ENCODE measurements around the gene FAM131A.

Gene FAM131A

DNA sequence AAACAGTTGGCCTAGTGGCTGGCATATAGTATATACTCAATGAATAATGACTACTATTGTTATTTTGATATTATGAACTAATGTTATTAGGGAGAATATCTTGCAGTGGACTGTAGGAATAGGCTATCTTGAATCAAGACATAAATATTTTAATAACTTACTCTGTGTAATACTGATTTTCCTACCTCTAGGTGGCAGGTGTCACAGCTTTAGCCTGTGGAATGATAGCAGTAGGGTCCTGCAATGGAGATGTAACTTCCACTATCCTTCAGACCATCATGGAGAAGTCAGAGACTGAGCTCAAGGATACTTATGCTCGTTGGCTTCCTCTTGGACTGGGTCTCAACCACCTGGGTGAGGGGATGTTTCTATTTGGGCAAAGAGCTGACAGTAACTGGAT lies 31.8 kb upstream of the FAM131A start:
- WGBS: 90% methylated on average over 1 of the region's 1 CpG
- Histone ChIP-seq H3K36me3 (ENCODE audit: insufficient read depth, low read length) (peaks cover 83% of the 10 kb centered on the region), H3K27me3 (ENCODE audit: insufficient read depth, low read length) (no peaks in the 10 kb centered on the region), H3K9ac (ENCODE audit: low read depth, low read length) (no peak overlapping the region), H3K4me3 (ENCODE audit: low read length) (no peak overlapping the region), H3K4me1 (ENCODE audit: insufficient read depth, low read length) (no peaks in the 10 kb centered on the region), H3K9me3 (ENCODE audit: insufficient read depth, low read depth, low read length) (no peaks in the 10 kb centered on the region), H3K27ac (ENCODE audit: low read depth, low read length) (no peak overlapping the region)

DNA sequence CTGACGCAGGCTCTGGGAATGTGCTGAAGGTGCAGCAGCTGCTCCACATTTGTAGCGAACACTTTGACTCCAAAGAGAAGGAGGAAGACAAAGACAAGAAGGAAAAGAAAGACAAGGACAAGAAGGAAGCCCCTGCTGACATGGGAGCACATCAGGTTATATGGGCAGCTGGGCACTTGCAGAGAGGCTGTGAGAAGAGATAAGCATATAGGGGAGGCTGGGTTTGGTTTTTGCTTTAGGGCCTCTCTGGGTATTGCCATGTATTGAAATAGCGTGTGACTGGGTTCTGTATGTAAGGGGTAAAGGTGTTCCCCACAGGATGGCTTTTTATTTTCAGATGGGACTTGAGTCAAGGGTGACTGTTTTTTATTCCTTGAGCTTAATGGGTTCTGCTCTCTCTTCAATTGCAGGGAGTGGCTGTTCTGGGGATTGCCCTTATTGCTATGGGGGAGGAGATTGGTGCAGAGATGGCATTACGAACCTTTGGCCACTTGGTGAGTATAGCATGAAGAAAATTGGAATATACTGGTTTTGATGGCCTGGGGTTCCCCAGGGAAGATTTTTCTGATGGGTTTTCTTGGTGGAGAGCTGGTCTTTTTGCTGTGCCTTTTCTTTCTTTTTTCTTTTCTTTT lies 30.9 kb upstream of the FAM131A start:
- Histone ChIP-seq H3K27me3 (ENCODE audit: insufficient read depth, low read length) (no peaks in the 10 kb centered on the region), H3K36me3 (ENCODE audit: insufficient read depth, low read length) (peaks cover 75% of the 10 kb centered on the region)

DNA sequence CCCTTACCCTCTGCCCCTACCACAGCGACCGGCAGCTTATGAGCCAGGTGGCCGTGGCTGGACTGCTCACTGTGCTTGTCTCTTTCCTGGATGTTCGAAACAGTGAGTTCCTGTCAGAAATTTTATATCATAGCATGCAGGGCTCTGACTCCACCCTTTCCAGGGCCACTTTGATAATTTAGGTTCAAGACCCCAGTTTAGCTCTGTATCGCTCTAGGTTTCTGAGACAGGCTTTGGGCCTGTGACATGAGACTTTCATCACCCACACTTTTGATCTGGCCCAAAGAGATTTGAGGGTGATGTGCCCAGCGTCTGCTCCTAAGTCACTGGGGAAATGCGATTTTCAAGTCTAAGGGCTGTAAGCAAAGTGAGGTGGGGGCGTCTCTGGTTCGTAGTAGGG lies 29.5 kb upstream of the FAM131A start:
- Histone ChIP-seq H3K4me1 (ENCODE audit: insufficient read depth, low read length) (no peaks in the 10 kb centered on the region), H3K36me3 (ENCODE audit: insufficient read depth, low read length) (peaks cover 61% of the 10 kb centered on the region), H3K27ac (ENCODE audit: low read depth, low read length) (no peak overlapping the region), H3K4me3 (ENCODE audit: low read length) (no peak overlapping the region), H3K27me3 (ENCODE audit: insufficient read depth, low read length) (no peaks in the 10 kb centered on the region), H3K9ac (ENCODE audit: low read depth, low read length) (no peak overlapping the region), H3K9me3 (ENCODE audit: insufficient read depth, low read depth, low read length) (no peaks in the 10 kb centered on the region)
- WGBS: 95% methylated on average over 9 of the region's 9 CpGs

More for the DNA sequence above, 30.9 kb upstream of the FAM131A start:
- Histone ChIP-seq H3K4me3 (ENCODE audit: low read length) (no peak overlapping the region), H3K9ac (ENCODE audit: low read depth, low read length) (no peak overlapping the region), H3K27ac (ENCODE audit: low read depth, low read length) (no peak overlapping the region), H3K4me1 (ENCODE audit: insufficient read depth, low read length) (no peaks in the 10 kb centered on the region), H3K9me3 (ENCODE audit: insufficient read depth, low read depth, low read length) (no peaks in the 10 kb centered on the region)
- 96% methylated on average over 4 of the region's 4 CpGs for WGBS

DNA sequence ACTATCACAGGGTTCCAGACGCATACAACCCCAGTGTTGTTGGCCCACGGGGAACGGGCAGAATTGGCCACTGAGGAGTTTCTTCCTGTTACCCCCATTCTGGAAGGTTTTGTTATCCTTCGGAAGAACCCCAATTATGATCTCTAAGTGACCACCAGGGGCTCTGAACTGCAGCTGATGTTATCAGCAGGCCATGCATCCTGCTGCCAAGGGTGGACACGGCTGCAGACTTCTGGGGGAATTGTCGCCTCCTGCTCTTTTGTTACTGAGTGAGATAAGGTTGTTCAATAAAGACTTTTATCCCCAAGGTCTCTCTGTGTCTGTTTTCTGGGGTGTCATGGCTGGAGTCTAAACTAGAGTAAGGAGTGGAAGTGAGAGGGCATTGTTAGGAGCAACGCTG lies 28.7 kb upstream of the FAM131A start:
- Histone ChIP-seq H3K9ac (ENCODE audit: low read depth, low read length) (no peak overlapping the region), H3K27ac (ENCODE audit: low read depth, low read length) (no peak overlapping the region), H3K9me3 (ENCODE audit: insufficient read depth, low read depth, low read length) (no peaks in the 10 kb centered on the region), H3K36me3 (ENCODE audit: insufficient read depth, low read length) (peaks cover 53% of the 10 kb centered on the region), H3K27me3 (ENCODE audit: insufficient read depth, low read length) (no peaks in the 10 kb centered on the region), H3K4me3 (ENCODE audit: low read length) (no peak overlapping the region), H3K4me1 (ENCODE audit: insufficient read depth, low read length) (no peaks in the 10 kb centered on the region)
- 93% methylated on average over 7 of the region's 7 CpGs for WGBS

DNA sequence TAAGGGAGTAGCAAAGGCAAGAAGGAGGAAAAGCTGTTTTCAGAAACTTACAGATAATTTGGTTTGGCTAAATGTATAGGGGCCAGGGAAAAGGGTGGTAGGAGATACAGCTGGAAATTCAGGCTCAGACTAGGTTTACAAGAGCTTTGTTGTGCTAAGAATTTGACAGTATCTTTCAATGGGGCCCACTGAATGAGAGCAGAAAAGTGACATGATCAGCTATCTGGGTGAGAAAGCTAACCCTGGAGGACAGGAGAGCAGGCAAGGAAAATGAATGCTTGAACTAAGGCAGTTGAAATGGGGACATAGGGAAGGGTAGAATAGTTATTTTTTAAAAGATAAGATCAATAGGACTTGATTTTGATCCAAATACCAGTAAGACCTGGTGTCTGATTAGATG lies 25.8 kb upstream of the FAM131A start:
- H3K9ac ChIP-seq (ENCODE audit: low read depth, low read length): no peak overlapping the region
- H3K27ac ChIP-seq (ENCODE audit: low read depth, low read length): no peak overlapping the region
- H3K27me3 ChIP-seq (ENCODE audit: insufficient read depth, low read length): no peaks in the 10 kb centered on the region
- peaks cover 5% of the 10 kb centered on the region; the same call in 1 of the 2 replicates for H3K4me1 ChIP-seq (ENCODE audit: insufficient read depth, low read length)
- H3K9me3 ChIP-seq (ENCODE audit: insufficient read depth, low read depth, low read length): no peaks in the 10 kb centered on the region
- H3K4me3 ChIP-seq (ENCODE audit: low read length): no peak overlapping the region
- peaks cover 31% of the 10 kb centered on the region for H3K36me3 ChIP-seq (ENCODE audit: insufficient read depth, low read length)

DNA sequence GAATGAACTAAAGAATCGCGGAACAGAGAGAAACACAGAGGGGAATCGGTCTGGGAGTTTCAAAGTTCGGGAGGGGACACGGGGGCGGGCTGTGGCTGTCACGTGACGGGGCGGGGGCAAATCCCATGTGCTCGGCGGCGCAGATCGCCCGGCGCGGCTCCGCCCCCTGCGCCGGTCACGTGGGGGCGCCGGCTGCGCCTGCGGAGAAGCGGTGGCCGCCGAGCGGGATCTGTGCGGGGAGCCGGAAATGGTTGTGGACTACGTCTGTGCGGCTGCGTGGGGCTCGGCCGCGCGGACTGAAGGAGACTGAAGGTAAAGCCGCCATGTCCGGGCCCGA lies 23.1 kb upstream of the FAM131A start, which contains the start of gene EIF4G1:
EIF4G1 (plus strand) TSS at position 244 of the 337 bp plus-strand sequence. CDS start 1,191 bp downstream, outside the sequence.
- WGBS: under 1% methylated on average over 37 of the region's 40 CpGs
- Histone ChIP-seq H3K27ac (ENCODE audit: low read depth, low read length) (peak within 1 kb of the TSS; percentile 93), H3K9ac (ENCODE audit: low read depth, low read length) (peak within 1 kb of the TSS; percentile 98), H3K4me3 (ENCODE audit: low read length) (peak within 1 kb of the TSS; percentile 67), H3K4me1 (ENCODE audit: insufficient read depth, low read length) (peaks cover 8% of the 10 kb centered on the region; the same call in 1 of the 2 replicates), H3K36me3 (ENCODE audit: insufficient read depth, low read length) (peaks cover 31% of the 10 kb centered on the region), H3K9me3 (ENCODE audit: insufficient read depth, low read depth, low read length) (no peaks in the 10 kb centered on the region), H3K27me3 (ENCODE audit: insufficient read depth, low read length) (no peaks in the 10 kb centered on the region)

DNA sequence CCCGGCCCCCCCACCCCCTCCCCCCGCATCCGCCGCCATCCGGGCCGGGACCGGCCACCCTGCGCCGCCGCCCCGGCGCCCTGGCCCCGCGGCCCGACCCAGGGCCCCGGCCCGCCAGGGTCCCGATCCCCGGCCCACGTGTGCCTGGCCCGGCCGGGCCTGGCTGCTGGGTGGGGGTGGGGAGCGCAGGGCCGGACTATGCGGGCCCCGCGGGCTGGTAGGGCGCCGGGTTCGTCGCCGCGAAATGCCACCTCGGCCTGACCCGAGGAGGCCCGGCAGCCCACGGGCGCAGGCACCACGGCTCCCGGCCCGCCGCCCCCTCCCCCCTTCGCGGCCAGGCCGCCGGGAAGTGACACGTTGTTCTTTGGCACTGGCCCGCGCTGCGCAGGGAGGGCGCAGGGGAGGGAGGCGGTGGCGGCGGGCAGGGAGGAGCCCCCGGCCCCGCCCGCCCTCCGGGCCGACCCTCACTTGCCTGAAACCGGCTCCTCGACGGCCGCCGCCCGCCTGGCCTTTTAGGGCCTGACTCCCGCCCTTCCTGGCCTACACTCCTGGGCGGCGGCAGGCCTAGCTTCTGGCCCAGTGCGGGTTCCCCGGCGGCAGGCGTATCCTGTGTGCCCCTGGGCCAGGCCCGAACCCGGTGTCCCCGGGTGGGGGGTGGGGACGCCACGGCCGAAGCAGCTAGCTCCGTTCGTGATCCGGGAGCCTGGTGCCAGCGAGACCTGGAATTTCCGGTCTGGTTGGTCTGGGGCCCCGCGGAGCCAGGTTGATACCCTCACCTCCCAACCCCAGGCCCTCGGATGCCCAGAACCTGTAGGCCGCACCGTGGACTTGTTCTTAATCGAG lies 22.5 kb upstream of the FAM131A start:
- Histone ChIP-seq H3K36me3 (ENCODE audit: insufficient read depth, low read length) (peaks cover 37% of the 10 kb centered on the region), H3K27ac (ENCODE audit: low read depth, low read length) (peak overlapping the region; percentile 93), H3K9me3 (ENCODE audit: insufficient read depth, low read depth, low read length) (no peaks in the 10 kb centered on the region), H3K4me3 (ENCODE audit: low read length) (peak overlapping the region; percentile 67), H3K4me1 (ENCODE audit: insufficient read depth, low read length) (peaks cover 8% of the 10 kb centered on the region; the same call in 1 of the 2 replicates), H3K9ac (ENCODE audit: low read depth, low read length) (peak overlapping the region; percentile 98), H3K27me3 (ENCODE audit: insufficient read depth, low read length) (no peaks in the 10 kb centered on the region)
- under 1% methylated on average over 86 of the region's 89 CpGs for WGBS

DNA sequence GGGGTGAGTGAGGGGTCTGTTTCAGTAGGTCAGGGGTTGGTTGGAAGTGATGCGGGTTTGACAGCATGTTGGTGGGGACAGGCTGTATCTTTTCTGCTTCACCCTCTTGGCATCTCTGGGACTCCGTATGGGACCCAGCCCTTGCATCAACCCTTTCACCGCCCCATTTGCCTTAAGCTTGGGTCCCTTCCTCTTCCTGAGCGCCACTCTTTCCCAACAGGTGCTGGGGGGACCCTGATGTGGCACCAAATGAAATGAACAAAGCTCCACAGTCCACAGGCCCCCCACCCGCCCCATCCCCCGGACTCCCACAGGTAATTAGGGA lies 21.9 kb upstream of the FAM131A start:
- H3K36me3 ChIP-seq (ENCODE audit: insufficient read depth, low read length): peaks cover 42% of the 10 kb centered on the region
- H3K9ac ChIP-seq (ENCODE audit: low read depth, low read length): peak overlapping the region; percentile 98
- peaks cover 8% of the 10 kb centered on the region; the same call in 1 of the 2 replicates for H3K4me1 ChIP-seq (ENCODE audit: insufficient read depth, low read length)
- WGBS: 3% methylated on average over 4 of the region's 6 CpGs
- H3K9me3 ChIP-seq (ENCODE audit: insufficient read depth, low read depth, low read length): no peaks in the 10 kb centered on the region
- peak overlapping the region; percentile 93; the same call in 1 of the 2 replicates for H3K27ac ChIP-seq (ENCODE audit: low read depth, low read length)
- H3K4me3 ChIP-seq (ENCODE audit: low read length): peak overlapping the region; percentile 67
- no peaks in the 10 kb centered on the region for H3K27me3 ChIP-seq (ENCODE audit: insufficient read depth, low read length)

DNA sequence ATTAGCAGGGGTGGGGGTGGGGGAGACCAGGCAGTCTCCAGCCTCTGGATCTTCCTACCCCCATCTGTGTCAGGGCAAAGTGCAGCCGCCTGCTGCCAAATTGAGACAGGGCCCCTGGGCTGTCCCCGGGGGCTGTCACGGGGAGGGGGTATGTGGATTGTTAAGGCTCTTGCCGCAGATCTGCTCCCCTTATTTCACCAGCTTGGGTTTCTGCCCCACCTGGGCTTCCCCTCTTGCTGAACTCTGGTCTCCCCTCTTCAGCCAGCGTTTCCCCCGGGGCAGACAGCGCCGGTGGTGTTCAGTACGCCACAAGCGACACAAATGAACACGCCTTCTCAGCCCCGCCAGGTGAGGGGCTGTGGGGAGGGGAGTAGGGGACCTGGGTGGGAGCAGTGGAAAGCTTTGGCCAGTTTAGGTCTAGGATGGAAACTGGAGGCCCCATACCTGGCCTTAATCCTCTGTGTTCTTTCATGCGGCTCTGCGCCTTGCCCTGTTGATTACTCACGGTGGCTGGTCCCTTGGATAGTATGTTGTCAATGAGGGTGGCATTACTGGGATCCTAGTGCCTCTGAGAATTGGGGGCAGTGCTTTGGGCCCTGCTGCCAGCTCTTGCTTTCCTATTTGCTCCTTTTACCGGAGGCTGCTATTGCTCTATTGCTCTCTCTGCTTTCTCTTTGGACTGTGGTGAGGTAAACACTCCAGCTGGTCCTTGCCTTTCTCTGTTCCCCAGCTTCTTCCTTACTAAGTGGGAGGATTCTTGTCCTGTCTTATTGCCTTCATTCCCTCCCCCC lies 21.3 kb upstream of the FAM131A start:
- Histone ChIP-seq H3K4me1 (ENCODE audit: insufficient read depth, low read length) (peaks cover 8% of the 10 kb centered on the region; the same call in 1 of the 2 replicates), H3K36me3 (ENCODE audit: insufficient read depth, low read length) (peaks cover 47% of the 10 kb centered on the region), H3K4me3 (ENCODE audit: low read length) (peak overlapping the region; percentile 67), H3K27me3 (ENCODE audit: insufficient read depth, low read length) (no peaks in the 10 kb centered on the region), H3K9me3 (ENCODE audit: insufficient read depth, low read depth, low read length) (no peaks in the 10 kb centered on the region), H3K9ac (ENCODE audit: low read depth, low read length) (peak overlapping the region; percentile 20; the same call in 1 of the 2 replicates), H3K27ac (ENCODE audit: low read depth, low read length) (peak overlapping the region; percentile 40; the same call in 1 of the 2 replicates)
- WGBS: 47% methylated on average over 15 of the region's 16 CpGs

DNA sequence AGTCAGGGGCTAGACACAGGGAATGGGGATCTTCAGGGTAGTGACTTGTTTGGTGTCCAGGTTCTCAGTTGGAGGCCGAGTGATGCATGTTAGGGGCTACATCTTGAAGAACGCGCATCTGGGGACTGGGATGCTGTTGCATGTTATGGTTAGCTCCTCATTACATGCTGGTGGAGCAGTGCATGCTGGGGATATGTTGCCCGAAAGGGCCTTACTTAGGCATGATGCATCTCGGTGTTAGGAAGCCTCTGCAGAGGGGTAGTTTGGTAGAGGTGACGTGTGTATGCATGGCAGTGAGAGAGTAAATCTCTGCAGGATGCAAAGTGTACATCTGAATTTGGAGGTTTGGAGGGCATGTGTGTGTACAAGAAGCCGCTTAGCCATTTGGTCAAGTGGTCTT lies 20.6 kb upstream of the FAM131A start:
- 89% methylated on average over 7 of the region's 7 CpGs for WGBS
- no peaks in the 10 kb centered on the region for H3K27me3 ChIP-seq (ENCODE audit: insufficient read depth, low read length)
- H3K27ac ChIP-seq (ENCODE audit: low read depth, low read length): no peak overlapping the region
- peak overlapping the region; percentile 67 for H3K4me3 ChIP-seq (ENCODE audit: low read length)
- peaks cover 54% of the 10 kb centered on the region for H3K36me3 ChIP-seq (ENCODE audit: insufficient read depth, low read length)
- H3K9me3 ChIP-seq (ENCODE audit: insufficient read depth, low read depth, low read length): no peaks in the 10 kb centered on the region
- peaks cover 8% of the 10 kb centered on the region; the same call in 1 of the 2 replicates for H3K4me1 ChIP-seq (ENCODE audit: insufficient read depth, low read length)
- H3K9ac ChIP-seq (ENCODE audit: low read depth, low read length): peak overlapping the region; percentile 36; the same call in 1 of the 2 replicates

DNA sequence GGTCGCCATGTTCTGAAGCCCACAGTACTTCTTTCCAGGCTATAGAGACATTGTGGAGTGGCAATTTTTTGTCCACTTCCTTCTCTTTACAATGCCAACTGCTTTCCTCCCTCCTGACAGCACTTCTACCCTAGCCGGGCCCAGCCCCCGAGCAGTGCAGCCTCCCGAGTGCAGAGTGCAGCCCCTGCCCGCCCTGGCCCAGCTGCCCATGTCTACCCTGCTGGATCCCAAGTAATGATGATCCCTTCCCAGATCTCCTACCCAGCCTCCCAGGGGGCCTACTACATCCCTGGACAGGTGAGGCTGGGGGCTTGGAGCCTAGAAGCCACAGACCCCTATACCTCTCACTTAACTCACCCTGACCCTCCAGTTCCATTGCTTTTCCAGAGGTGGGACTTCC lies 20.2 kb upstream of the FAM131A start:
- Histone ChIP-seq H3K27me3 (ENCODE audit: insufficient read depth, low read length) (no peaks in the 10 kb centered on the region), H3K36me3 (ENCODE audit: insufficient read depth, low read length) (peaks cover 59% of the 10 kb centered on the region), H3K4me1 (ENCODE audit: insufficient read depth, low read length) (peaks cover 8% of the 10 kb centered on the region; the same call in 1 of the 2 replicates), H3K9me3 (ENCODE audit: insufficient read depth, low read depth, low read length) (no peaks in the 10 kb centered on the region), H3K27ac (ENCODE audit: low read depth, low read length) (no peak overlapping the region), H3K9ac (ENCODE audit: low read depth, low read length) (peak overlapping the region; percentile 36; the same call in 1 of the 2 replicates), H3K4me3 (ENCODE audit: low read length) (peak overlapping the region; percentile 67; the same call in 1 of the 2 replicates)
- 93% methylated on average over 5 of the region's 5 CpGs for WGBS

Measured in HUES64 (cell line).